HEK293 (cell line): Measurements from ENCODE around the gene ANKRD40CL.

Experiments
- HOXA7 ChIP-seq: sonication (generic); formaldehyde crosslinking; IDR thresholded peaks from 2 replicates; pipeline ENCODE4 v1.8.1; 2022; ENCODE audit warnings: missing genetic modification reagents, borderline replicate concordance
- KLF10 ChIP-seq: fragments of 450-650 bp; IDR thresholded peaks from 2 replicates; pipeline ENCODE4 v1.5.1; 2018; ENCODE audit warnings: missing biosample characterization, mild to moderate bottlenecking, missing genetic modification characterization
- ZBTB1 ChIP-seq: fragments of 450-650 bp; formaldehyde crosslinking; IDR thresholded peaks from 2 replicates; pipeline ENCODE4 v1.5.1; 2016; ENCODE audit warnings: missing biosample characterization, missing genetic modification characterization
- ZBTB21 ChIP-seq: fragments of 450-650 bp; formaldehyde crosslinking; IDR thresholded peaks from 2 replicates; pipeline ENCODE4 v1.5.1; 2017; ENCODE audit warnings: missing biosample characterization, missing genetic modification characterization
- ZEB2 ChIP-seq: fragments of 450-650 bp; formaldehyde crosslinking; IDR thresholded peaks from 2 replicates; pipeline ENCODE4 v1.5.1; 2016; ENCODE audit warnings: missing biosample characterization, missing genetic modification characterization
- ZNF112 ChIP-seq: fragments of 450-650 bp; formaldehyde crosslinking; IDR thresholded peaks from 2 replicates; pipeline ENCODE4 v1.5.0; 2017; ENCODE audit warnings: missing biosample characterization, missing genetic modification characterization
- ZNF114 ChIP-seq: fragments of 450-650 bp; formaldehyde crosslinking; IDR thresholded peaks from 2 replicates; pipeline ENCODE4 v1.5.0; 2017; ENCODE audit warnings: missing biosample characterization, missing genetic modification characterization
- ZNF514 ChIP-seq: fragments of 450-650 bp; formaldehyde crosslinking; IDR thresholded peaks from 2 replicates; pipeline ENCODE4 v1.5.1; 2016; ENCODE audit warnings: missing biosample characterization, missing genetic modification characterization
- ZNF623 ChIP-seq: fragments of 450-650 bp; formaldehyde crosslinking; IDR thresholded peaks from 2 replicates; pipeline ENCODE4 v1.5.1; 2016; ENCODE audit warnings: missing biosample characterization, missing genetic modification characterization
- TF ChIP-seq, protein P1 (sequence below): fragments of 450-650 bp; formaldehyde crosslinking; IDR thresholded peaks from 2 replicates; pipeline ENCODE4 v1.5.1; 2016; ENCODE audit warnings: missing biosample characterization, missing genetic modification characterization
- TF ChIP-seq, protein P2 (sequence below): fragments of 450-650 bp; formaldehyde crosslinking; IDR thresholded peaks from 2 replicates; pipeline ENCODE4 v1.5.1; 2016; ENCODE audit warnings: missing biosample characterization, missing genetic modification characterization, borderline replicate concordance
- TF ChIP-seq, protein P3 (sequence below): fragments of 450-650 bp; formaldehyde crosslinking; IDR thresholded peaks from 2 replicates; pipeline ENCODE4 v1.5.1; 2016; ENCODE audit warnings: missing biosample characterization, missing genetic modification characterization
- TF ChIP-seq, protein P4 (sequence below): fragments of 450-650 bp; formaldehyde crosslinking; IDR thresholded peaks from 2 replicates; pipeline ENCODE4 v1.5.1; 2016; ENCODE audit warnings: missing biosample characterization, missing genetic modification characterization

DNA sequence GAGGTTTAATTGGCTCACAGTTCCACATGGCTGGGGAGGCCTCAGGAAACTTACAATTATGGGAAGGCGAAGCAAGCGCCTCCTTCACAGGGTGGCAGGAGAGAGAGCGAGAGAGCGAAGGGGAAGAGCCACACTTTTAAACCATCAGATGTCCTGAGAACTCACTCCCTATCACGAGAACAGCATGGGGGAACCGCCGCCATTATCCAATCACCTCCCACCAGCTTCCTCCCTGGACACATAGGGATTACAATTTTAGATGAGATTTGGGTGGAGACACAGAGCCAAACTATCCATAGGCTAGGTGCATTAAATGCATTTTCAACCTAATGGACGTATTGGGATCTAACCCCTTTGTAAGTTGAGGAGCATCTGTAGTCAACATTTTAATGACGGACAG, 54.7 kb downstream of the ANKRD40CL start:
- TF ChIP-seq, protein P1, sequence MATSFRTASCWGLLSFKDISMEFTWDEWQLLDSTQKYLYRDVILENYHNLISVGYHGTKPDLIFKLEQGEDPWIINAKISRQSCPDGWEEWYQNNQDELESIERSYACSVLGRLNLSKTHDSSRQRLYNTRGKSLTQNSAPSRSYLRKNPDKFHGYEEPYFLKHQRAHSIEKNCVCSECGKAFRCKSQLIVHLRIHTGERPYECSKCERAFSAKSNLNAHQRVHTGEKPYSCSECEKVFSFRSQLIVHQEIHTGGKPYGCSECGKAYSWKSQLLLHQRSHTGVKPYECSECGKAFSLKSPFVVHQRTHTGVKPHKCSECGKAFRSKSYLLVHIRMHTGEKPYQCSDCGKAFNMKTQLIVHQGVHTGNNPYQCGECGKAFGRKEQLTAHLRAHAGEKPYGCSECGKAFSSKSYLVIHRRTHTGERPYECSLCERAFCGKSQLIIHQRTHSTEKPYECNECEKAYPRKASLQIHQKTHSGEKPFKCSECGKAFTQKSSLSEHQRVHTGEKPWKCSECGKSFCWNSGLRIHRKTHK (tag by site-specific recombination), result no peak
- no peak for TF ChIP-seq ZNF623 (tag by site-specific recombination)
- TF ChIP-seq, protein P2, sequence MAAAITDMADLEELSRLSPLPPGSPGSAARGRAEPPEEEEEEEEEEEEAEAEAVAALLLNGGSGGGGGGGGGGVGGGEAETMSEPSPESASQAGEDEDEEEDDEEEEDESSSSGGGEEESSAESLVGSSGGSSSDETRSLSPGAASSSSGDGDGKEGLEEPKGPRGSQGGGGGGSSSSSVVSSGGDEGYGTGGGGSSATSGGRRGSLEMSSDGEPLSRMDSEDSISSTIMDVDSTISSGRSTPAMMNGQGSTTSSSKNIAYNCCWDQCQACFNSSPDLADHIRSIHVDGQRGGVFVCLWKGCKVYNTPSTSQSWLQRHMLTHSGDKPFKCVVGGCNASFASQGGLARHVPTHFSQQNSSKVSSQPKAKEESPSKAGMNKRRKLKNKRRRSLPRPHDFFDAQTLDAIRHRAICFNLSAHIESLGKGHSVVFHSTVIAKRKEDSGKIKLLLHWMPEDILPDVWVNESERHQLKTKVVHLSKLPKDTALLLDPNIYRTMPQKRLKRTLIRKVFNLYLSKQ (tag by site-specific recombination), result no peak
- TF ChIP-seq, protein P3, sequence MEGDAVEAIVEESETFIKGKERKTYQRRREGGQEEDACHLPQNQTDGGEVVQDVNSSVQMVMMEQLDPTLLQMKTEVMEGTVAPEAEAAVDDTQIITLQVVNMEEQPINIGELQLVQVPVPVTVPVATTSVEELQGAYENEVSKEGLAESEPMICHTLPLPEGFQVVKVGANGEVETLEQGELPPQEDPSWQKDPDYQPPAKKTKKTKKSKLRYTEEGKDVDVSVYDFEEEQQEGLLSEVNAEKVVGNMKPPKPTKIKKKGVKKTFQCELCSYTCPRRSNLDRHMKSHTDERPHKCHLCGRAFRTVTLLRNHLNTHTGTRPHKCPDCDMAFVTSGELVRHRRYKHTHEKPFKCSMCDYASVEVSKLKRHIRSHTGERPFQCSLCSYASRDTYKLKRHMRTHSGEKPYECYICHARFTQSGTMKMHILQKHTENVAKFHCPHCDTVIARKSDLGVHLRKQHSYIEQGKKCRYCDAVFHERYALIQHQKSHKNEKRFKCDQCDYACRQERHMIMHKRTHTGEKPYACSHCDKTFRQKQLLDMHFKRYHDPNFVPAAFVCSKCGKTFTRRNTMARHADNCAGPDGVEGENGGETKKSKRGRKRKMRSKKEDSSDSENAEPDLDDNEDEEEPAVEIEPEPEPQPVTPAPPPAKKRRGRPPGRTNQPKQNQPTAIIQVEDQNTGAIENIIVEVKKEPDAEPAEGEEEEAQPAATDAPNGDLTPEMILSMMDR (tag by site-specific recombination), result no peak
- no peak for TF ChIP-seq ZNF112 (tag by site-specific recombination)
- TF ChIP-seq KLF10 (tag by site-specific recombination), result no peak
- TF ChIP-seq ZNF114 (tag by site-specific recombination), result no peak
- no peak for TF ChIP-seq ZBTB1 (tag by site-specific recombination)
- no peak for TF ChIP-seq HOXA7 (CRISPR knock-in tag)
- TF ChIP-seq ZBTB21 (tag by site-specific recombination), result no peak
- no peak for TF ChIP-seq ZEB2 (tag by site-specific recombination)
- TF ChIP-seq ZNF514, result no peak
- TF ChIP-seq, protein P4, sequence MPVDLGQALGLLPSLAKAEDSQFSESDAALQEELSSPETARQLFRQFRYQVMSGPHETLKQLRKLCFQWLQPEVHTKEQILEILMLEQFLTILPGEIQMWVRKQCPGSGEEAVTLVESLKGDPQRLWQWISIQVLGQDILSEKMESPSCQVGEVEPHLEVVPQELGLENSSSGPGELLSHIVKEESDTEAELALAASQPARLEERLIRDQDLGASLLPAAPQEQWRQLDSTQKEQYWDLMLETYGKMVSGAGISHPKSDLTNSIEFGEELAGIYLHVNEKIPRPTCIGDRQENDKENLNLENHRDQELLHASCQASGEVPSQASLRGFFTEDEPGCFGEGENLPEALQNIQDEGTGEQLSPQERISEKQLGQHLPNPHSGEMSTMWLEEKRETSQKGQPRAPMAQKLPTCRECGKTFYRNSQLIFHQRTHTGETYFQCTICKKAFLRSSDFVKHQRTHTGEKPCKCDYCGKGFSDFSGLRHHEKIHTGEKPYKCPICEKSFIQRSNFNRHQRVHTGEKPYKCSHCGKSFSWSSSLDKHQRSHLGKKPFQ (tag by site-specific recombination), result no peak
